Measurements from ENCODE around the gene EXOSC2. TPM values are rescaled to one million over a fixed set of nuclear protein-coding genes. Genes with fewer than 3 reads are reported as not detected.

Gene EXOSC2
- total RNA-seq, 6 donors from 2014 or later = 6.7 to 37.7 (median 17.8) TPM

GRCh38 chr9:130715270-130715669, 21.7 kb downstream of the EXOSC2 start:
- TF ChIP-seq POLR2A (IDR thresholded peaks at IDR 0.05) (no peak), EP300 (IDR thresholded peaks at IDR 0.05) (no peak), POLR2AphosphoS5 (IDR thresholded peaks at IDR 0.05) (no peak), CTCF (IDR thresholded peaks at IDR 0.05) (no peak)
- H3K4me3 ChIP-seq = peak overlapping the region in 3 of 4 donors; percentile 79 to 100 (median 85)
- no peak for DNase-seq

GRCh38 chr9:130718562-130718961, 25.0 kb downstream of the EXOSC2 start:
- TF ChIP-seq POLR2A (IDR thresholded peaks at IDR 0.05) (no peak), POLR2AphosphoS5 (IDR thresholded peaks at IDR 0.05) (no peak), CTCF (IDR thresholded peaks at IDR 0.05) (no peak), EP300 (IDR thresholded peaks at IDR 0.05) (no peak)
- DNase-seq = no peak
- H3K4me1 ChIP-seq = peaks cover 23 to 47% (median 27%) of the 10 kb centered on the region in 4 donors

More at GRCh38 chr9:130715270-130715669, 21.7 kb downstream of the EXOSC2 start:
- H3K9me3 ChIP-seq = no peaks in the 10 kb centered on the region
- WGBS, 2 donors = 33 to 41% methylated on average over 3 of the region's 3 CpGs
- ATAC-seq (ENCODE audit: low FRiP score in 2 of 2) = no peak
- H3K4me1 ChIP-seq = peaks cover 23 to 55% (median 27%) of the 10 kb centered on the region in 4 donors
- H3K27me3 ChIP-seq = no peaks in the 10 kb centered on the region
- peak overlapping the region in 1 of 4 donors; percentile 19 for H3K27ac ChIP-seq
- H3K36me3 ChIP-seq = no peaks in the 10 kb centered on the region

GRCh38 chr9:130720762-130721161, 27.2 kb downstream of the EXOSC2 start:
- Histone ChIP-seq H3K4me1 (peaks cover 9 to 25% (median 10%) of the 10 kb centered on the region in 4 donors), H3K9me3 (no peaks in the 10 kb centered on the region), H3K27me3 (no peaks in the 10 kb centered on the region), H3K27ac (no peak overlapping the region), H3K4me3 (no peak overlapping the region), H3K36me3 (no peaks in the 10 kb centered on the region)
- TF ChIP-seq POLR2AphosphoS5 (IDR thresholded peaks at IDR 0.05) (no peak), EP300 (IDR thresholded peaks at IDR 0.05) (no peak), POLR2A (IDR thresholded peaks at IDR 0.05) (no peak), CTCF (IDR thresholded peaks at IDR 0.05) (no peak)
- DNase-seq (no peak), ATAC-seq (ENCODE audit: low FRiP score in 2 of 2) (no peak)
- WGBS, 2 donors = 92 to 96% methylated on average over 10 of the region's 10 CpGs

More at GRCh38 chr9:130718562-130718961, 25.0 kb downstream of the EXOSC2 start:
- Histone ChIP-seq H3K36me3 (no peaks in the 10 kb centered on the region), H3K4me3 (no peak overlapping the region), H3K27ac (no peak overlapping the region), H3K27me3 (no peaks in the 10 kb centered on the region), H3K9me3 (no peaks in the 10 kb centered on the region)
- no peak for ATAC-seq (ENCODE audit: low FRiP score in 2 of 2)
- 62 to 65% methylated on average over 3 of the region's 3 CpGs for WGBS, 2 donors

GRCh38 chr9:130728721-130729120, 35.1 kb downstream of the EXOSC2 start:
- Histone ChIP-seq H3K36me3 (no peaks in the 10 kb centered on the region), H3K4me3 (no peak overlapping the region), H3K27ac (no peak overlapping the region), H3K9me3 (no peaks in the 10 kb centered on the region), H3K27me3 (no peaks in the 10 kb centered on the region), H3K4me1 (peaks cover 5 to 24% (median 11%) of the 10 kb centered on the region in 4 donors)
- ATAC-seq (ENCODE audit: low FRiP score in 2 of 2) (no peak), DNase-seq (no peak)
- WGBS, 2 donors = 67 to 84% methylated on average over 3 of the region's 3 CpGs
- no peak for TF ChIP-seq EP300 (IDR thresholded peaks at IDR 0.05)
- TF ChIP-seq POLR2AphosphoS5 (IDR thresholded peaks at IDR 0.05) = no peak
- TF ChIP-seq POLR2A (IDR thresholded peaks at IDR 0.05) = no peak
- TF ChIP-seq CTCF (IDR thresholded peaks at IDR 0.05) = no peak

GRCh38 chr9:130729145-130729544, 35.6 kb downstream of the EXOSC2 start:
- Histone ChIP-seq H3K9me3 (no peaks in the 10 kb centered on the region), H3K4me1 (peaks cover 5 to 26% (median 11%) of the 10 kb centered on the region in 4 donors), H3K27me3 (no peaks in the 10 kb centered on the region), H3K36me3 (no peaks in the 10 kb centered on the region), H3K4me3 (no peak overlapping the region), H3K27ac (no peak overlapping the region)
- TF ChIP-seq POLR2AphosphoS5 (IDR thresholded peaks at IDR 0.05) (no peak), EP300 (IDR thresholded peaks at IDR 0.05) (no peak), POLR2A (IDR thresholded peaks at IDR 0.05) (no peak), CTCF (IDR thresholded peaks at IDR 0.05) (no peak)
- DNase-seq = no peak
- WGBS, 2 donors = 94 to 100% methylated on average over 2 of the region's 2 CpGs
- no peak for ATAC-seq (ENCODE audit: low FRiP score in 2 of 2)
